GM11168 (cell line): ENCODE data around the gene EYA2.

Source experiments
- in situ Hi-C: fragments of 300-500 bp; cut with MboI; formaldehyde crosslinking; loops from one replicate; pipeline ENCODE4 v1.12.0; 2022; ENCODE audit warnings: low sequenced_read_pairs; ENCODE audit not compliant: unreplicated experiment

The EYA2 gene

DNA sequence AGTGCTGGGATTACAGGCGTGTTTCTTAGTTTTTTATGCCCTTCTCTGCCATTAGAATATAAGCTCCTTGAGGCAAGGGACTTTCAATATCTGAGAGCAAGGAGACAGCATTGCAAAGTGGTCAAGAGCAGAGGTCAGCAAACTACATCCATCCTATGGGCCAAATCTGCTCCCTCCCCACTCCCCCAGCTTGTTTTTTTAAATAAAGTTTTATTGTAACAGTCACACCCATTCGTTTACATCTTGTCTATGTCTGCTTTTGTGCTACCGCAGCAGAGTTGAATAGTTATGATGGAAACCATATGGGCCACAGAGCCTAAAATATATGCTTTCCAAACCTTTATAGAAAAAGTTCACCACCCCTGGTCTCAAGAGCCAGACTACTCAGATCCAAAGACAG lies 227.9 kb downstream of the EYA2 start:
- in situ Hi-C loops: no loop called here

DNA sequence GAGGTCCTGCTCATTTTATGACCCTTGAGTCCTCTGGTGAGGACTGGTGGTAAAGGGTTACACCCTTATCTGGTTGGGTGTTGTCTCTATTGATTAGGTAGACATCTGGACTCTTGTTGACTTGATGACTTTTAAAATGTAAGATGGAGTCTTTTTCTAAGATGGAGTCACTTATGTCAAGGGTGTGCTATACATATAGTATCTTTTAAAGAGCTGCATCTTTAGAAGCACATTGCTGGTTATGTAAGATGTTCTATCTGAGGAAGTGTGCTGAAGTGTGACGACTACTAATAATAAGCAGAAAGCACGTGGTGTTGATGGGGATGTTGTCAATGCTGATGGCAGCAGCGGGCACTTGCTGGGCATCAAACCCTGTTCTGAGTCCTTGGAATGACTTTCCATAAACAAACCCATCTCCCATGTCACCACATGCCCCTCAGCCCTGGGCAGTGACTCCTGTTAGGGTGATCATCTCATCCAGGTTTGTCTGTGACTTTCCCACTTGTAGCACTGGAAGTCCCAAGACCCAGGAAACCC lies 229.6 kb downstream of the EYA2 start:
- in situ Hi-C loops: no loop called here

DNA sequence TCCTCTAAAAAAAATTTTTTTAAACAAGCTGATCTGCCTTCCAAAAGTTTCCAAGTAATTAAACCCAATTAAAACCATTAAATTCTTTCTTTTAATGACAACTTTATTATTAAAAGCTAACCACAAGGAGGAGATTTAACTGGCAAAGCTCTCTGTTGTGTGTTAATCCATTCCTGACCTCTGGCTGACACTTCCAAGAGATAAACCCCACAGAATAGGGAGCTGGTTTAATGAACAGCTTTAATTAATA lies 230.8 kb downstream of the EYA2 start:
- in situ Hi-C loops: no loop called here

DNA sequence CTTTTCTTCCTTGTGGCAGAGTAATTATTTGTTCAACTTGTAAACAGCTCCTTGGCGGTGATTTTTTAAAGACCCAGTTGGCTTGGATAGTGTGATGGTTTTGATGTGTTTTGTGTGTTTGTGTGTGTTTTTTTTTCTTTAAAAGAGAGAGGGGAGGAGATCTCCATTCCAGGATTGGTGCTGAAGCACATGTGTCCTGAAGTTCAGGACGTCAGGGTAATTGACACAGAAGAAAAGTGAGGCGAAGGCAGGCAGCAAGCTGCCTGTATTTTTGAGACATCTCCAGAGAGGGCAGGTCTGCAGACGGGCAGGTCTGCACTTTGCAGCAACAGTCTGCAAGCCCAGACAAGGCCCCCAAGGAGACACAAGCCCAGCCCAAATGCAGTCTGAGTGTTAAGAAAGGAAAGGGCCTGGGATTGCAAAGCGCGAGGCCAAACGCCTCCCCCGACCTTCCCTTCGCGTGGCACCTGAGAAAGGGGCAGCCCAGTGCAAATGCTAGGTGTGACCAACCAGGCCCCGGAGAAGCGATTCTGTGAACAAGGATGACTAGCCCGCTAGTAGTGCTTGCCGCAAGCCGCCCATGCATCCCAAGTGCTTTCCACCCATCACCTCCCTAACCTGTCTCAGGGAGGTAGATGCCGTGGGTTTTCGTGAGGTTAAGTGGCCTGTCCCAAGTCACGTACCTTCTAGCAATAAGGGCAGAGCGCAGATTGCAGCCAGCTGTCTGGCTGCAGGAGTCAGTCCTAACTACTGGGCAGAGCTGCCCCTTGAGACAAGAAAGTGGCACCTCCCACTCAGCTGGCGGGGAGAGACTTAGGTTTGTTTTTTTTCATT lies 231.3 kb downstream of the EYA2 start:
- in situ Hi-C loops: no loop called here

DNA sequence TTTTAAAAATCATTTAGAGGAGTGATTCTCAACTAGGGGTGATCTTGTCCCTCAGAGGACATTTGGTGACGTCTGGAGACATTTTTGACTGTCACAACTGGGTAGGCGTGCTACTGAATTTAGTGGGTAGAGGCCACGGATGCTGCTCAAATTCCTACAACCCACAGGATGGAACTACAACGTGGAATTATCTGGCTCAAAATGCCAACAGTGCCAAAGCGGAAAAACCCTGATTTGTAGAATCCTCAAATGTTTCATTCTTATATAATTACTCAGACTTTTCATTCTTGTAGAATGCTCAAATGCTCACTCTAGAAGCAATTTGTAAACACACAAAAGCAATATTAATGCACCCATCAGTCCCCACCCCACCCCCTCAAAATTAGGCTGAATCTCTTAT lies 232.1 kb downstream of the EYA2 start:
- in situ Hi-C loops: no loop called here

DNA sequence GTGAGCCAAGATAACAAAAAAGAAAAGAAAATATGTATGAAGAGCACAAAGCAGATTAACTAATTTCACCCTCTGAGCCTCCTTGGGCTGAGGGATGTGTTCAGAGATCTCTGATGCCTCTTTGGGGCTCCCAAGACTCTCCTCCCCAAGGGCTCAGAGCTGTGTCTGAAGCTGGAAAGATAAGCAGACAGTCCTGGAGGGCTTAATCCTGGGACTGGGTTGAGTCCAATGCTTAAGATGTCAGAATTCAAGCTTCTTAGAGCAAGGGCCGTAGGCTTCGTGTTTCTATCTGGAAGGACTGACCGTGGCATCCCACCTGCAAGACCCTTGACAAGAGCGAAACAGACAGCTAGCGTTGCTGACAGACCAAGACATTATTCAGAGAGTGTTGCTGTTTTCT lies 232.9 kb downstream of the EYA2 start:
- in situ Hi-C loops: no loop called here

DNA sequence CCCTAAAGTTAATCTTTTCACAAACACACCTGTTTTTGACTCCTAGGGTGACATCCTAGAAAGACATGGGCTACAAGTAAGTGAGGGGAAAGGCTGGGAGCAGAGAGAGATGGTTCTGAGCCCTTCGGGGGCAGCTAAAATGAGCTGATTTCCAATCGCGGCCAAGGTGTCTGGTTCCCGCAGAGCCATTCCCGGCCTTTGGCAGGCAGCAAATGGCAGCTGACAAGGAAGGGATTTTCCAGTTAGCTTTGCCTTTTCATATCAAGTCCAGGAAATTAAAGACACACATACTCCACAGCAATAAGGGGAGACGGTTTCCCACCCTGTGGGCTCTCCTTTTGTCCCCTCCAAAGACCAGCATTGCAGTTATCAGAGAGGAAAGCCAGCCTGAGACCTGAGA lies 233.4 kb downstream of the EYA2 start:
- in situ Hi-C loops: no loop called here

DNA sequence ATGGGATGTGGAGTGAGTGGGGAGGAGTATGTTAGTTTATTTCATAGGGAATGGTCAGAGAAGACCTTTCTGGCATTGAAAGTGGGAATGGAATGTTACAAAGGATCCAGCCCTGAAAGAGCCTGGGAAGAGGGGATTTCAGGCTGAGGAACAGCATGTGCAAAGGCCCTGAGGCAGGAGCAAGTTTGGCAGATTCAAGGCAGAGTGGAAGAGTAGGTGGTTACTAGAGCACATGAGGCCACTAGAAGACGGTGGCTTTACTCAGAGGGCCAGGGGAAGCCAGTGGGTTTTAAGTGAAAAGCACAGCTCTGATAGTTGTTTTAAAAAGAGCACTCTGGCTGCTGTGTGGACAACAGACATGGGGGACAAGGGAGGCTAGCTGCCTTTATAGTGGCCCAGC lies 234.7 kb downstream of the EYA2 start:
- in situ Hi-C loops: no loop called here

DNA sequence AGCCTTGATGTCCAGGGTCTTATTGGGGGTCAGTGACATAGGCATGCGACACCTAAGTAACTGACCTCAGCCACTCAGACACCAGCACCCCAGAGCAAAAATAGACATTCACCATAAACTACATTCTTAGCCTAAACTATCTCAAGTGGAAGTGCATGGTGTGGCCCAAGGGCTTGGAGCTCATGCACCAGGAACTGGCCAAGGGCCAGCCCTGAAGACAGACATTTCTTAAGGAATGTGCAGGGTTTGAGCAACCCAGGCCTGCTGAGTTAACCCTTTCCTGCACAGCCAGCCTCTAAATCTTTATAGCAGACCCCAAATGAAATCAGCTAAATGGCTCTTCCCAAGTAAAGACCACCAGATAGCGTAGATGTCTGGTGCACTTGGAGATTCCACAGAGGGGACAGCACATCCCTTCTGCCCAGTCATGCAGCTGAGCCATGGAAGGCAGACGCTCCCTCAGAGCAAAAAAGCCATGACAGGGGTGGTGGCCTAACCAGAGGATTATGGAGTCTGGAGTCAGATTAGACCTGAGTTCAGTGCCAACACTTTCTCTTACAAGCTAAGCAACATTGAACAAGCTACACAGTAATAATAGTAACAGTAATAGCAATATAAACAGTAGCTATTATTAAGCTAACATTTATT lies 239.3 kb downstream of the EYA2 start:
- in situ Hi-C loops: no loop called here

DNA sequence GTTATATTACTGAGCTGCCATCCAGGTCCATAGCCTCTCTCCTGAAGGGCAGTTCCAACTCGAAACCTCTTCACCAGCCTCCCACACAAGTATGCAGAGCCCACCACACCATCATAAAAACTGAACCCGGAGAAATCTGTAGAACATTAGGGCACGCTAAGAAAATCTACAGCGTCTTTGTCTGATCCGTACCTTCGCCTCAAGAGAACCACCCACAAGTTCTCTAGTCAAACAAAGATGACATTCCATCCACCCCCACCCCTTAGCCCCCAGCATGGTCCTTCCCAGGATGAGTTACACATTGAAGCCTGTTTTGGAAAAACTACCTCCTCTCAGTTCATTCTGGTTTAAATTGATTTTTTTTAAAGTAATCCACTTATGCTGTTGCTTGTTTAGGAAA lies 242.1 kb downstream of the EYA2 start:
- in situ Hi-C loops: no loop called here

DNA sequence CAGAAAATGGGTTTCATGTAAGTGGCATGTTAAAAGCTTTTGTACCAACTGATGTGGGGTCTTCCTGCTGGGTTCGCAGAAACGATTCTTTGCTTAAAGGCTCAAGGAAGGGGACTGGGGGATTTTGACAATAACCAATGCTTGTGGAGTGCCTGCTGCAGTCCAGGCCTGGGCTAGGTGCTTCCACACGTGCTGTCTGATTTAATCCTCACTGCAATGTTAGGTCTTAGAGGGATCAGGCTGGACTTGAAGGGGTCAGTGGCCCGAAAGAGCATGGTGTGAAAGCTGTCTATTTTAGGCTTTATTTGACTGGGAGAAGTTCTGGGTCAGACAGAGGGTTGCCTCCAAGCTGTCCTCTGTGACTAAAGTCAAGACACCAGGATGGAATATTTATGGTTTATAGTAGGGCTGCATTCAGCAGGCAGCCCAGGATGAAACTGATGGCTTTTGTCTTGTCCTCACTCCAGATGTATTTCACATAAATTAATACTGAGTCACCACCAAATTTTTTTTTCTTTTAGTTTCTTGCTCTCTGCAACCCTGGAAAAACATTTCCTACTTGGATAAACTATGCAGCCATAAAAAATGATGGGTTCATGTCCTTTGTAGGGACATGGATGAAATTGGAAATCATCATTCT lies 242.7 kb downstream of the EYA2 start:
- in situ Hi-C loops: no loop called here

DNA sequence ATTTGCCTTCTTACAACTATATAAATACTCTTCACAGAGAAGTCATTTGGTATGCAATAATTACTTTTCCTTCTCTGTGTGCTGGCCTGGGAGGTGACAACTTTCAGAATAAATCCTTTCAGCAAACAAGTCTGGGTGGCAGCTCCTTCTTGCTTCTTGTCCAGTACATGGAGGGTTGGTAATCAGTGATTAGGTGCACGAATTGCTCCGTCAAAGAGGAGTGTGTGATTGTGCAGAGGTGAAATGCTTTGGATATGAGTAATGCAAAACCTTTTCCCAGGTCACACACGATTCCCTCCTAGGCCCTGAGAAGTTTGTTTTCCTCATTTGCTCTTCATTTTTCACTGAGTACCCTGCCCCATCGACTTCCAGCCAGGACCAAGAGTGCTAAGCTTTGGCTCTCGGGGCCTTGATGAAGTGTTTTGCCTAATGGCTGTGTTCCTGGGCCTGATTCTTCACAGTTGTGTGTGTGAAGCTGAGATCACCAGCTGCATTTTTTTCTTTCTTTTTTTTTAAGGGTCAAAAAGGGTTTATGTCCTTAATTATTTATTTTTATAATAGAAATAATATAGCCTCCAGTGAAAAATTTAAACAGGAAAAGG lies 245.4 kb downstream of the EYA2 start:
- in situ Hi-C loops: no loop called here

DNA sequence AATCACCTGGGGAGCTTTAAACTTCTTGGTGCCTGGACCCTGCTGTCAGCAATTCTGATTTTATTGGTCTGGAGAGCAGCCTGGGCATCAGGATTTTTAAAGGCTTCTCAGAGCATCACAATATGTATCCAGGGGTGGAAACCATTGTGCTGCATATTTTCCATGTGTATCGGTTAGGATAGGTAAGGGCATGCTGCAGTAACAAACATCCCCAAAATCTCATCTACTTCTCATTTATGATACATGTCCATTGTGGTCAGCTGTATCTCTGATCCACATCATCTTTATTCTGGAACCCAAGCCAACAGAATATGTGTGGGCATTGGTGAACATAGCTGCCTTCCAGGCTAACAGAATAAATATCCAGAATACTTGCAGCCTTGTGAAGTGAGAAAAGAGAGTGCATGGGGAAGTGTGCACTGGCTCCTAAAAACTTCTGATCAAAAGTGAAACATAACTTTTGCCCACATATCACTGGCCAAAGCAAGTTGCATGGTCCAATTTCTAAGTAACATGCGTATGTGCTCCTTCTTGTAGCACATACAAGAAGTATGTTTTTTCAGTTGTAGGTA lies 246.8 kb downstream of the EYA2 start:
- in situ Hi-C loops: no loop called here

DNA sequence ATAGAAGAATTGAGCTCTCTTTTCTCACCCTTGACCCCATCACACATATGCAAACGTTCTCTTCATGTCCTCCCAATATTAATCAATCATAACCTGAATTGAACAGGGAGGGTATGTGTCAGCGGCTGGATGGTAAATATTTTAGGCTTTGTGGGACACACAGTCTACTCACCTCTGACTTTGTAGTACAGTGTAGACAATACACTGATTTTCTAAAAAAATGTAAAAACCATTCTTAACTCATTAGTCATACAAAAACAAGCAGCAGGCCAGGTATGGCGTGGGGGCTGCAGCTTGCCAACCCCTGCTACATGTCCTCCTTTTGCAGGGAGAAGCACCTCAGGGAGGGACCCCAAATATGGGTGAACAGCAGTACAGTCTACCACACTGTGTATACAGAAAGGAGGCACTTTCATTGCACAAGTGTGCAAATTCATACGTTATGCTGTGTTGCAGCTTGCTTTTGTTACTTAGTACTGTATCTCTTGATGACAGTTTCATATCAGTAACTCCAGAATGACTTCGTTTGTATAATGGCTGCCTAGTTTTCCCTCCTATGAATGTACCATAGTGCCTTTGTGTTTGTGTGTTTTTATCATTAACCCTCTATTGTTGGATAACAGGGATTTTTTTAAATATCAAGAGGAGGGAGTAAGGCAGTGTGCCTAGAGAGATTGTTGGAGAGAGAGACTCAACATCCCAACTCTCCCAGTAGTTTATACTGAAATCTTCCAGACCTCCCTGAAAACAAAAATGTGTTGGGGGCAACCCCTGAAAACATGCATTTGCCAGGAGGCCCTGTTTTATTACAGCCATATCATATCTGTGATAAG lies 247.5 kb downstream of the EYA2 start:
- in situ Hi-C loops: no loop called here

DNA sequence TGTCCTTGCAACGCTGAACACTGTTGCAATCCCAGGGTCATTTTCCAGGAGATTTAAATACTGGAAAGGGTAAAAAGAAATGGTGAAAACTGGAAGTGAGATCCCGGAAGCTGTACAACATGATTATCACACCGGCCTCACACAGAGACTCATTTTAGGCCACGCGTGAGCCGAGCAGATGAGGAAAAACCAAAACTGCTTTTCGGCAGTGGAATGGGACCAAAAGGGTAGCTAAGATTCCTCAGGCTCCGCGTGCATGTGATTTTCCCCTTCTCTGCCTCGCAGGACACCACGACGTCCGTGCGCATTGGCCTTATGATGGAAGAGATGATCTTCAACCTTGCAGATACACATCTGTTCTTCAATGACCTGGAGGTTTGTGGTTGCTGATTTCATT lies 248.1 kb downstream of the EYA2 start:
- in situ Hi-C loops: no loop called here

DNA sequence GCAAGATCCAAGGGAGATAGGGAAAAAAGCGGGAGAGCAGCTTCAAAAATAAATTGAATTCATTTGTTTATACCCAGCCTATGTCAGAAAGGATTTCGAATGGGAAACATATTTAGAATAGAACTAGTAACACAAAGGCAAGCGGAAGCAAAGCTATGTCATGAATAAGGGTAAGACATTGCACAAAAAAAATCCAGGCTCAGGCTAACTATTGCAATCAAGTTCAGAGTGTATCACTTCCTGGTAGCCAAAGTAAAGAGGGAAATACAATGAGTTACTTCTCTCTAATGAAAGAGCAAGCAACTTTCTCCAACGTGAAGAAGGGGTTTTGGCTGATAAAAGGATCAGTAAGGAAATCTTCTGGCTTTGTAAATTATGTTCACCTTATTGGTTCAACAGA lies 249.0 kb downstream of the EYA2 start:
- in situ Hi-C loops: no loop called here

DNA sequence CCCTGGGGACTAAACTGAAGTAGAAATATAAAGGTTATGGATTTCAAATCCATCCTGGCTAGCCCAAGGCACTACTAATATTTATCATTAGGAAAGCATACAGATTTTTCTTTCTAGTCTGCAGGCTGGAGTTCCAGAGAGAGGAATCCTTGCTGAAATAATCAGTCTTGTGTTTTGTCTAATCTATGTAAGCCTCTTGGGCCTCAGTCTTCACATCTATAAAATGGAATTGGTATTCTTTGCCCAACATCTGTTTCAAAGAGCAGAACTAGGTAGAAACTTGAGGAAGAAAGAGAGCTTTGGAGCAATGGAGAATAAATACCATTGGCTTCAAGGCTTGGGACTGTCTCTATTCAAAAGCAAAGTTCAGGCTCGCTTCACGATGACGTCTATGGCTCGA lies 249.8 kb downstream of the EYA2 start:
- in situ Hi-C loops: no loop called here

DNA sequence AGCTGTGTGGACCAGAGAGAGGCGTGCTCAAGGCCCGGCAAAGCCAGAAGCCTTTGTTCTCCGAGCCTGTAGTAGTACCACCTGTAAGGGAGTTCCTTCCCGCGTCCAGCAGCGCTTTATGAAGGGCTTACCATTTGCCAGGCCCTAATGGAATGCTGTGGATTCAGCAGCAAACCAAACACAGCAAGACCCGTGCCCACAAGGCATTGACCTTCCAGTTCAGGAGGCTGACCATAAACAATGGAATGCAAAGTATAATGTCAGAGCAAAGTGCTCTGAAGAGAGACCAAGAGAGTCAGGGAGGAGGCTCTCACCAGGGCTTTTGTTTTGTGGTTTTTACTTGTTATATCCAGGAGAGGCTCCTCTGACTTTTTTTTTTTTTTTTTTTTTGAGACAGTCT lies 252.0 kb downstream of the EYA2 start:
- in situ Hi-C loops: no loop called here

DNA sequence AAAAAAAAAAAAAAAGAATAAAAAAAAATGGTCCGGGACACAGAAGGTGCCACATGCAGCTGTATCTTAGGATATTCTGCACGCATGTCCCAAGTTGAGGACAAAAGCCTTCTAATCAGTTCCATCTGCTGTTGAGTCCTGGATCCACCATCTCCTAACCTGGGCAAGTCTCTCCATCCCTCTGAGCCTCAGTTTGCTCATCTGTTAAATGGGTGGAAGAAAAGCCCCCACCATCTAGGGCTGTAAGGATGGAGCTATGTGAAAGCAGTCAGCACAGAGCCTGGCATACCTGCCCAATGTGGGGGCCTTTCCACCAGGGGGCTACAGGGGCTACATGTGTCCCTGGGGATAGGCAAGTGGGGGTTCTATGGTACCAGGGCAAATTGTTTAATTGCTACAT lies 253.4 kb downstream of the EYA2 start:
- in situ Hi-C loops: no loop called here

DNA sequence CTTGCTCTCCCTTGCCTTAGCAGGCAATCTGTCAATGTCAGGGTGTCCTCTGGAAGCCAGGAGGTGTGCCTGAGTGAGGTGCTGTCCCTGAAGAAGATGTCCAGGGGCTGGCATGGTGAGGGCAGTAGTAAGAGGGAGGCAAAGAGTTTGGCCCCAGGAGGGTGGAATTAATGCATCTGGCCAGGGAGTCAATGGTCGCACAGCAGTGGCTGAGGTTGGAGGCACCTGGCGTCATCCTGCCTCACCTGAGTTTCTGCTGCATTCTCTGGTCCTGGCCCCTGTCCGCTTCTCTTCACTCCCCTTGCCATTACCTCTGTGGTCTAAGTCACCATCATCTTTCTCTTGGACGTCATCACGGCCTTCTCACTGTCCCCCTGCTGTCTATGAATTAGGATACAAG lies 255.3 kb downstream of the EYA2 start:
- in situ Hi-C loops: no loop called here
